Measurements from ENCODE around the gene CLCN6. TPM values are rescaled to one million over a fixed set of nuclear protein-coding genes. Genes with fewer than 3 reads are reported as not detected.

Gene CLCN6
- total RNA-seq, 1 donor from 2014 or later = 27.1 TPM

GRCh38 chr1:11879311-11880180 is 73.6 kb downstream of the CLCN6 start:
- no peak for DNase-seq (ENCODE audit: low spot score)

- no peak for DNase-seq (ENCODE audit: low spot score)
Measured at GRCh38 chr1:11880181-11880575, 74.2 kb downstream of the CLCN6 start.

GRCh38 chr1:11880911-11881748 is 75.1 kb downstream of the CLCN6 start:
- no peak for DNase-seq (ENCODE audit: low spot score)

- no peak for DNase-seq (ENCODE audit: low spot score)
Measured at GRCh38 chr1:11881749-11882441, 75.9 kb downstream of the CLCN6 start.

GRCh38 chr1:11882814-11883538 is 77.0 kb downstream of the CLCN6 start:
- peak; percentile 59 for DNase-seq (ENCODE audit: low spot score)

- DNase-seq (ENCODE audit: low spot score) = no peak
Measured at GRCh38 chr1:11885916-11886315, 79.9 kb downstream of the CLCN6 start.

- DNase-seq (ENCODE audit: low spot score) = no peak
Measured at GRCh38 chr1:11886986-11887665, 81.1 kb downstream of the CLCN6 start.

GRCh38 chr1:11887666-11888007 is 81.6 kb downstream of the CLCN6 start:
- no peak for DNase-seq (ENCODE audit: low spot score)

- no peak for DNase-seq (ENCODE audit: low spot score)
Measured at GRCh38 chr1:11888206-11888876, 82.3 kb downstream of the CLCN6 start.

- no peak for DNase-seq (ENCODE audit: low spot score)
Measured at GRCh38 chr1:11888877-11889208, 82.9 kb downstream of the CLCN6 start.

GRCh38 chr1:11891433-11892186 is 85.6 kb downstream of the CLCN6 start:
- no peak for DNase-seq (ENCODE audit: low spot score)

Other genes starting within 250 kb of the CLCN6 start
- gene FBXO2, start 151.8 kb upstream of the CLCN6 start, total RNA-seq = 22.0 TPM
- 43.6 TPM for gene FBXO44, start 151.3 kb upstream of the CLCN6 start, total RNA-seq
- gene FBXO6, start 142.0 kb upstream of the CLCN6 start, total RNA-seq = 13.8 TPM
- 22.0 TPM for gene MAD2L2, start 125.0 kb upstream of the CLCN6 start, total RNA-seq
- gene DRAXIN, start 114.5 kb upstream of the CLCN6 start, total RNA-seq = 0.12 TPM
- 38.7 TPM for gene AGTRAP, start 70.1 kb upstream of the CLCN6 start, total RNA-seq
- gene C1orf167, start 44.0 kb upstream of the CLCN6 start, total RNA-seq = 0.29 TPM
- gene MTHFR, start 227 bp upstream of the CLCN6 start, total RNA-seq = 47.2 TPM
- gene NPPA, start 41.6 kb downstream of the CLCN6 start, total RNA-seq = not detected
- gene NPPB, start 52.8 kb downstream of the CLCN6 start, total RNA-seq = not detected
- 68.1 TPM for gene KIAA2013, start 120.2 kb downstream of the CLCN6 start, total RNA-seq
- 100 TPM for gene PLOD1, start 128.5 kb downstream of the CLCN6 start, total RNA-seq
- 71.1 TPM for gene MFN2, start 174.3 kb downstream of the CLCN6 start, total RNA-seq
- 20.9 TPM for gene MIIP, start 213.3 kb downstream of the CLCN6 start, total RNA-seq